Measurements from ENCODE around the gene SURF2. TPM values are rescaled to one million over a fixed set of nuclear protein-coding genes. Genes with fewer than 3 reads are reported as not detected.

SURF2 gene
- polyA plus RNA-seq, 1 of the 3 experiments (the other 2 are of a cell fraction): 46.8 TPM

- no peak for TF ChIP-seq REST (IDR thresholded peaks at IDR 0.05; ENCODE audit: low read depth, low read length)
Observed at GRCh38 chr9:133397370-133397769, 41.0 kb downstream of the SURF2 start (continued).

- ChIA-PET CTCF (no interaction called here), POLR2A (no interaction called here)
- Histone ChIP-seq H2AFZ (ENCODE audit: low read depth) (no peak overlapping the region), H3K4me3 (ENCODE audit: low read depth in 2 of 2, low read length in 1 of 2) (no peak overlapping the region), H3K27me3 (ENCODE audit: insufficient read depth) (no peaks in the 10 kb centered on the region), H3K4me1 (ENCODE audit: control insufficient read depth in 1 of 2, insufficient read depth in 2 of 2, low read depth in 1 of 2, low read length in 1 of 2) (no peaks in the 10 kb centered on the region), H3F3A (replicated peaks; ENCODE audit: insufficient read depth) (no peaks in the 10 kb centered on the region), H3K79me2 (ENCODE audit: insufficient read depth) (no peaks in the 10 kb centered on the region), H3K36me3 (replicated peaks in 1 of 2; ENCODE audit: control insufficient read depth in 1 of 2, insufficient read depth in 2 of 2, low read length in 1 of 2) (peaks cover 0 to 5% of the 10 kb centered on the region in 2 experiments), H3K9ac (no peak overlapping the region), H3K27ac (ENCODE audit: low read depth in 2 of 2, low read length in 1 of 2) (no peak overlapping the region), H3K4me2 (no peak overlapping the region), H3K9me3 (no peaks in the 10 kb centered on the region), H3K9me2 (no peaks in the 10 kb centered on the region), H4K20me1 (ENCODE audit: insufficient read depth) (no peaks in the 10 kb centered on the region)
- WGBS (ENCODE audit: low lambda C conversion rate): 65% methylated on average over 9 of the region's 9 CpGs
- no peak for TF ChIP-seq YY1 (IDR thresholded peaks at IDR 0.05; ENCODE audit: low read depth)
- TF ChIP-seq SIN3A (IDR thresholded peaks at IDR 0.05; ENCODE audit: borderline replicate concordance, low read depth, low read length): no peak
- no peak for DNase-seq
Observed at GRCh38 chr9:133397895-133398294, 41.5 kb downstream of the SURF2 start.

- Histone ChIP-seq H2AFZ (ENCODE audit: low read depth) (no peak overlapping the region), H3K79me2 (ENCODE audit: insufficient read depth) (no peaks in the 10 kb centered on the region), H3K4me3 (ENCODE audit: low read depth in 2 of 2, low read length in 1 of 2) (no peak overlapping the region), H3K9me2 (no peaks in the 10 kb centered on the region), H3K27ac (ENCODE audit: low read depth in 2 of 2, low read length in 1 of 2) (no peak overlapping the region), H3K36me3 (replicated peaks in 1 of 2; ENCODE audit: control insufficient read depth in 1 of 2, insufficient read depth in 2 of 2, low read length in 1 of 2) (peaks cover 6 to 13% of the 10 kb centered on the region in 2 experiments), H3K27me3 (ENCODE audit: insufficient read depth) (no peaks in the 10 kb centered on the region), H4K20me1 (ENCODE audit: insufficient read depth) (no peaks in the 10 kb centered on the region), H3K9me3 (no peaks in the 10 kb centered on the region), H3F3A (replicated peaks; ENCODE audit: insufficient read depth) (no peaks in the 10 kb centered on the region), H3K4me2 (no peak overlapping the region), H3K9ac (no peak overlapping the region), H3K4me1 (ENCODE audit: control insufficient read depth in 1 of 2, insufficient read depth in 2 of 2, low read depth in 1 of 2, low read length in 1 of 2) (no peaks in the 10 kb centered on the region)
- 75% methylated on average over 6 of the region's 12 CpGs for WGBS (ENCODE audit: low lambda C conversion rate)
- POLR2A ChIA-PET: no interaction called here
- TF ChIP-seq SMC3 (IDR thresholded peaks at IDR 0.05; ENCODE audit: low read depth, low read length) (no peak), NFIC (IDR thresholded peaks at IDR 0.05; ENCODE audit: borderline replicate concordance) (no peak), RAD21 (IDR thresholded peaks at IDR 0.05; ENCODE audit: low read length) (no peak), TAF1 (IDR thresholded peaks at IDR 0.05; ENCODE audit: borderline replicate concordance, low read depth, low read length) (no peak), PBX3 (IDR thresholded peaks at IDR 0.05) (no peak), MXI1 (IDR thresholded peaks at IDR 0.05; ENCODE audit: low read depth, low read length) (no peak), GABPA (IDR thresholded peaks at IDR 0.05; ENCODE audit: low read depth) (no peak), MEF2A (IDR thresholded peaks at IDR 0.05; ENCODE audit: borderline replicate concordance, low read depth) (no peak), FOXJ3 (CRISPR knock-in tag; IDR thresholded peaks at IDR 0.05) (no peak)
- CTCF ChIA-PET: interaction anchor here (1.3 kb wide), 1 partner anchor 86 kb away, joined by 7 read pairs; no protein-coding TSS in a partner anchor
- no peak for DNase-seq
Observed at GRCh38 chr9:133400292-133400691, 43.9 kb downstream of the SURF2 start.
